ENCODE data around the gene TLR4. TPM values are rescaled to one million over a fixed set of nuclear protein-coding genes. Genes with fewer than 3 reads are reported as not detected.

The TLR4 gene
- total RNA-seq, result 10 to 100 TPM; 23.0 to 71.2 (median 31.1) TPM

GRCh38 chr9:117704024-117704575 lies at the start of gene TLR4:
TSS of gene TLR4 (plus strand) at chr9:117704403. CDS start at chr9:117704473, 70 bp downstream.
- no peak for TF ChIP-seq CTCF (IDR thresholded peaks at IDR 0.05)
- peak; percentile 40 to 75 (median 73) for TF ChIP-seq POLR2AphosphoS5 (IDR thresholded peaks at IDR 0.05)
- Histone ChIP-seq H3K27ac (peak within 1 kb of the TSS; percentile 81 to 92), H3K9me3 (no peaks in the 10 kb centered on the region), H3K4me1 (peaks cover 0 to 3% of the 10 kb centered on the region in 2 donors), H3K36me3 (no peaks in the 10 kb centered on the region), H3K4me3 (peak within 1 kb of the TSS; percentile 43 to 69 (median 52)), H3K27me3 (no peaks in the 10 kb centered on the region)
- peak in 1 of 2 donors; percentile 35 for DNase-seq (ENCODE audit: low spot score in 2 of 2)
- intact Hi-C loops (cut with DNase I; ENCODE audit: low total_unique reads), result loop anchor here (2.0 kb wide), 1 partner anchor 27 kb away; no protein-coding TSS in a partner anchor

GRCh38 chr9:117656002-117656401 lies 48.2 kb upstream of the TLR4 start:
- intact Hi-C loops (cut with DNase I; ENCODE audit: low total_unique reads), result no loop called here
- Histone ChIP-seq H3K27me3 (no peaks in the 10 kb centered on the region), H3K9me3 (no peaks in the 10 kb centered on the region), H3K4me1 (no peaks in the 10 kb centered on the region), H3K4me3 (no peak overlapping the region), H3K27ac (no peak overlapping the region), H3K36me3 (no peaks in the 10 kb centered on the region)
- DNase-seq (ENCODE audit: low spot score in 2 of 2), result no peak
- no peak for TF ChIP-seq CTCF (IDR thresholded peaks at IDR 0.05)
- TF ChIP-seq POLR2AphosphoS5 (IDR thresholded peaks at IDR 0.05), result no peak
- no peak for TF ChIP-seq POLR2A (IDR thresholded peaks at IDR 0.05)

- H3K27ac ChIP-seq, result no peak overlapping the region
- intact Hi-C loops (cut with DNase I; ENCODE audit: low total_unique reads), result no loop called here
- no peak overlapping the region for H3K4me3 ChIP-seq
- no peak for TF ChIP-seq CTCF (IDR thresholded peaks at IDR 0.05)
- no peak for TF ChIP-seq POLR2A (IDR thresholded peaks at IDR 0.05)
- no peak for TF ChIP-seq POLR2AphosphoS5 (IDR thresholded peaks at IDR 0.05)
- H3K27me3 ChIP-seq, result no peaks in the 10 kb centered on the region
- no peak for DNase-seq (ENCODE audit: low spot score in 2 of 2)
- no peaks in the 10 kb centered on the region for H3K36me3 ChIP-seq
- H3K4me1 ChIP-seq, result no peaks in the 10 kb centered on the region
- no peaks in the 10 kb centered on the region for H3K9me3 ChIP-seq
These were observed 41.6 kb upstream of the TLR4 start for GRCh38 chr9:117662651-117663050.

- H3K4me3 ChIP-seq, result no peak overlapping the region
- H3K27ac ChIP-seq, result no peak overlapping the region
- no peaks in the 10 kb centered on the region for H3K27me3 ChIP-seq
- H3K9me3 ChIP-seq, result no peaks in the 10 kb centered on the region
- no peaks in the 10 kb centered on the region for H3K36me3 ChIP-seq
- TF ChIP-seq POLR2AphosphoS5 (IDR thresholded peaks at IDR 0.05) (no peak), CTCF (IDR thresholded peaks at IDR 0.05) (no peak), POLR2A (IDR thresholded peaks at IDR 0.05) (no peak)
- DNase-seq (ENCODE audit: low spot score in 2 of 2), result no peak
- intact Hi-C loops (cut with DNase I; ENCODE audit: low total_unique reads), result no loop called here
- no peaks in the 10 kb centered on the region for H3K4me1 ChIP-seq
These were observed 39.8 kb upstream of the TLR4 start for GRCh38 chr9:117664419-117664818.

GRCh38 chr9:117665601-117666385 lies 38.4 kb upstream of the TLR4 start:
- TF ChIP-seq CTCF (IDR thresholded peaks at IDR 0.05) (no peak), POLR2A (IDR thresholded peaks at IDR 0.05) (no peak), POLR2AphosphoS5 (IDR thresholded peaks at IDR 0.05) (no peak)
- Histone ChIP-seq H3K4me1 (no peaks in the 10 kb centered on the region), H3K27ac (no peak overlapping the region), H3K36me3 (no peaks in the 10 kb centered on the region), H3K27me3 (no peaks in the 10 kb centered on the region), H3K4me3 (no peak overlapping the region), H3K9me3 (no peaks in the 10 kb centered on the region)
- intact Hi-C loops (cut with DNase I; ENCODE audit: low total_unique reads), result no loop called here
- no peak for DNase-seq (ENCODE audit: low spot score in 2 of 2)
